Measurements from ENCODE around the gene TBC1D8.

Gene TBC1D8

GRCh38 chr2:101109451-101110118 is 41.6 kb downstream of the TBC1D8 start:
- no peak overlapping the region for H3K4me3 ChIP-seq (ENCODE audit: control insufficient read depth, low read depth, low read length)
- DNase-seq (ENCODE audit: low read depth) = no peak
- no peak for TF ChIP-seq CTCF (IDR thresholded peaks at IDR 0.05; ENCODE audit: control insufficient read depth, insufficient read depth, low read depth, low read length, missing control alignments)

- TF ChIP-seq CTCF (IDR thresholded peaks at IDR 0.05; ENCODE audit: control insufficient read depth, insufficient read depth, low read depth, low read length, missing control alignments) = no peak
- no peak overlapping the region for H3K4me3 ChIP-seq (ENCODE audit: control insufficient read depth, low read depth, low read length)
- DNase-seq (ENCODE audit: low read depth) = no peak
Observed at GRCh38 chr2:101108357-101108756, 42.8 kb downstream of the TBC1D8 start.

- TF ChIP-seq CTCF (IDR thresholded peaks at IDR 0.05; ENCODE audit: control insufficient read depth, insufficient read depth, low read depth, low read length, missing control alignments) = no peak
- DNase-seq (ENCODE audit: low read depth) = no peak
- no peak overlapping the region for H3K4me3 ChIP-seq (ENCODE audit: control insufficient read depth, low read depth, low read length)
Observed at GRCh38 chr2:101107241-101107640, 43.9 kb downstream of the TBC1D8 start.

GRCh38 chr2:101106453-101107181 is 44.6 kb downstream of the TBC1D8 start:
- DNase-seq (ENCODE audit: low read depth) = no peak
- no peak for TF ChIP-seq CTCF (IDR thresholded peaks at IDR 0.05; ENCODE audit: control insufficient read depth, insufficient read depth, low read depth, low read length, missing control alignments)

GRCh38 chr2:101105654-101106053 is 45.5 kb downstream of the TBC1D8 start:
- no peak overlapping the region for H3K4me3 ChIP-seq (ENCODE audit: control insufficient read depth, low read depth, low read length)
- no peak for TF ChIP-seq CTCF (IDR thresholded peaks at IDR 0.05; ENCODE audit: control insufficient read depth, insufficient read depth, low read depth, low read length, missing control alignments)
- DNase-seq (ENCODE audit: low read depth) = no peak

More at GRCh38 chr2:101106453-101107181, 44.6 kb downstream of the TBC1D8 start:
- no peak overlapping the region for H3K4me3 ChIP-seq (ENCODE audit: control insufficient read depth, low read depth, low read length)

GRCh38 chr2:101097638-101098037 is 53.5 kb downstream of the TBC1D8 start:
- no peak overlapping the region for H3K4me3 ChIP-seq (ENCODE audit: control insufficient read depth, low read depth, low read length)
- no peak for DNase-seq (ENCODE audit: low read depth)
- no peak for TF ChIP-seq CTCF (IDR thresholded peaks at IDR 0.05; ENCODE audit: control insufficient read depth, insufficient read depth, low read depth, low read length, missing control alignments)
